Parathyroid adenoma (tissue), 2 donors: ENCODE data around the gene ZNF286A.

Source experiments
- H2AFZ ChIP-seq: fragments of 300-600 bp; sonication (generic); one replicate; pipeline ENCODE4 v1.7.0; 2017; ENCODE audit warnings: antibody characterized with exemption, mild to moderate bottlenecking
- H3K27ac ChIP-seq: fragments of 300-600 bp; sonication (generic); one replicate; pipeline ENCODE4 v1.7.0; 2017
- H3K27me3 ChIP-seq: fragments of 300-600 bp; sonication (generic); one replicate; pipeline ENCODE4 v1.7.0; 2017; ENCODE audit warnings: low read length; ENCODE audit not compliant: control insufficient read depth, insufficient read depth
- H3K36me3 ChIP-seq: fragments of 300-600 bp; sonication (generic); one replicate; pipeline ENCODE4 v1.7.0; 2017; ENCODE audit warnings: low read length; ENCODE audit not compliant: control insufficient read depth, insufficient read depth
- H3K4me1 ChIP-seq: fragments of 300-600 bp; sonication (generic); one replicate; pipeline ENCODE4 v1.7.0; 2017; ENCODE audit warnings: control low read depth
- H3K4me2 ChIP-seq: fragments of 300-600 bp; sonication (generic); one replicate; pipeline ENCODE4 v1.7.0; 2017; ENCODE audit warnings: low read length
- H3K4me3 ChIP-seq: fragments of 300-600 bp; sonication (generic); one replicate; pipeline ENCODE4 v1.7.0; 2017; ENCODE audit warnings: low read depth, low read length
- H3K79me2 ChIP-seq: fragments of 300-600 bp; sonication (generic); one replicate; pipeline ENCODE4 v1.7.0; 2017; ENCODE audit warnings: control low read depth
- H3K9ac ChIP-seq: fragments of 300-600 bp; sonication (generic); one replicate; pipeline ENCODE4 v1.7.0; 2017; ENCODE audit warnings: mild to moderate bottlenecking
- H3K9me3 ChIP-seq: fragments of 300-600 bp; sonication (generic); one replicate; pipeline ENCODE4 v1.7.0; 2017; ENCODE audit warnings: low read length; ENCODE audit not compliant: control insufficient read depth
- CTCF ChIP-seq: fragments of 300-600 bp; sonication (generic); IDR thresholded peaks from one replicate; pipeline ENCODE4 v1.7.0; 2017; ENCODE audit warnings: antibody characterized with exemption, mild to moderate bottlenecking
- donor health status: primary hyperparathyroidism.

ZNF286A gene

GRCh38 chr17:15654886-15655561, 44.5 kb upstream of the ZNF286A start:
- TF ChIP-seq CTCF = no peak
- H2AFZ ChIP-seq = no peak overlapping the region
- no peak overlapping the region for H3K4me3 ChIP-seq
- H3K36me3 ChIP-seq = no peaks in the 10 kb centered on the region
- H3K79me2 ChIP-seq = no peaks in the 10 kb centered on the region
- no peak overlapping the region for H3K27ac ChIP-seq
- no peaks in the 10 kb centered on the region for H3K9me3 ChIP-seq
- no peak overlapping the region for H3K9ac ChIP-seq
- H3K27me3 ChIP-seq = no peaks in the 10 kb centered on the region
- H3K4me2 ChIP-seq = no peak overlapping the region
- peaks cover 21% of the 10 kb centered on the region for H3K4me1 ChIP-seq

- Histone ChIP-seq H3K4me3 (no peak overlapping the region), H3K27ac (no peak overlapping the region), H2AFZ (no peak overlapping the region), H3K4me1 (peaks cover 7% of the 10 kb centered on the region), H3K27me3 (no peaks in the 10 kb centered on the region), H3K79me2 (no peaks in the 10 kb centered on the region), H3K9me3 (no peaks in the 10 kb centered on the region), H3K9ac (no peak overlapping the region), H3K4me2 (no peak overlapping the region), H3K36me3 (no peaks in the 10 kb centered on the region)
- no peak for TF ChIP-seq CTCF
Measured at GRCh38 chr17:15657868-15658267, 41.7 kb upstream of the ZNF286A start.

- Histone ChIP-seq H3K36me3 (no peaks in the 10 kb centered on the region), H3K79me2 (no peaks in the 10 kb centered on the region), H3K4me2 (no peak overlapping the region), H3K4me1 (peaks cover 7% of the 10 kb centered on the region), H3K27ac (no peak overlapping the region), H3K9me3 (no peaks in the 10 kb centered on the region), H2AFZ (no peak overlapping the region), H3K4me3 (no peak overlapping the region), H3K9ac (no peak overlapping the region), H3K27me3 (no peaks in the 10 kb centered on the region)
- no peak for TF ChIP-seq CTCF
Measured at GRCh38 chr17:15658296-15658695, 41.3 kb upstream of the ZNF286A start.

GRCh38 chr17:15659236-15659635, 40.3 kb upstream of the ZNF286A start:
- Histone ChIP-seq H3K79me2 (no peaks in the 10 kb centered on the region), H3K27ac (peak overlapping the region; percentile 1)

More at GRCh38 chr17:15659236-15659635, 40.3 kb upstream of the ZNF286A start:
- H3K9ac ChIP-seq = no peak overlapping the region
- no peak overlapping the region for H3K4me2 ChIP-seq
- H3K4me3 ChIP-seq = no peak overlapping the region
- H3K9me3 ChIP-seq = no peaks in the 10 kb centered on the region
- peak overlapping the region; percentile 12 for H2AFZ ChIP-seq
- no peaks in the 10 kb centered on the region for H3K27me3 ChIP-seq
- peaks cover 7% of the 10 kb centered on the region for H3K4me1 ChIP-seq
- no peaks in the 10 kb centered on the region for H3K36me3 ChIP-seq
- TF ChIP-seq CTCF = no peak
